AG09319 (cell line): ENCODE results near the gene SUPT4H1.

Source experiments
- DNase-seq: peaks from one replicate; pipeline ENCODE4 v3.0.0-alpha.2; 2010; ENCODE audit warnings: low read depth; ENCODE audit errors: extremely low read depth
- TF ChIP-seq, protein P1 (sequence below): IDR thresholded peaks from 2 replicates; pipeline ENCODE4 v1.5.1; 2011; ENCODE audit warnings: low read depth, mild to moderate bottlenecking, inconsistent platforms, low read length, moderate library complexity

Gene SUPT4H1

DNA sequence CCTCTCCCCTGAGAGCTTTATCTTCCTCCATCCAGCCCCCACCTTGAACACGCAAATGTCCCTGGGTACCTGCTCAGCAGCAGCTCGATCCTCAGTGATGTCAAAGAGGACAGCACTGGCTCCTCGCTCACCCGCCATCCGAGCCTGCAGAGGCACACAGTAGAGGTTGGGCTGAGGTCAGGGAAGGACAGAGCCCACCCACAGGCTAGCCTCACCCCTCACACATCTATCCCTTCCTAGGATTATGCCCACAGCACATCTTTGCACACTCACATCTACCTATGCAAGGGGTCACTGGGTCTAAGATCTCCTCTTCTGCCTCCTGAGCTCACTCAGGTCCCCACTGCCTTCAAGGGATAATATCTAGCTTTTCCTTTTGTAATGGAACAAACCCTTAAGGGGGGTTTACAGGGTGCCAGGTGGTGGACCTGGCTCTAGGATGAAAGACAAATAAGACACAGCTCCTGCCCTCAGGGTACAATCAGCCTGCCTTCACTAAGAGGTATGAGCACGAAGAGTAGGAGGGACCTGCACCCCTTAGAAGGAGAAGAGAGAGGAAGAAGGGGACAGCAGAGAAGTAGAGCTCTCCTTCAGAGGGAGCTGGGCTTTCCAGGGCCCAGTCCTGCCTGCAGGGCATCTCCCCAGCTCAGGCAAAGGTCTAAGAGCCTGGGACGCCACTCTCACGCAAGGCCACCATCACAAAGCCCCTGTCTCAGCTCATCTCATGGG lies 11.6 kb upstream of the SUPT4H1 start:
- TF ChIP-seq, protein P1, sequence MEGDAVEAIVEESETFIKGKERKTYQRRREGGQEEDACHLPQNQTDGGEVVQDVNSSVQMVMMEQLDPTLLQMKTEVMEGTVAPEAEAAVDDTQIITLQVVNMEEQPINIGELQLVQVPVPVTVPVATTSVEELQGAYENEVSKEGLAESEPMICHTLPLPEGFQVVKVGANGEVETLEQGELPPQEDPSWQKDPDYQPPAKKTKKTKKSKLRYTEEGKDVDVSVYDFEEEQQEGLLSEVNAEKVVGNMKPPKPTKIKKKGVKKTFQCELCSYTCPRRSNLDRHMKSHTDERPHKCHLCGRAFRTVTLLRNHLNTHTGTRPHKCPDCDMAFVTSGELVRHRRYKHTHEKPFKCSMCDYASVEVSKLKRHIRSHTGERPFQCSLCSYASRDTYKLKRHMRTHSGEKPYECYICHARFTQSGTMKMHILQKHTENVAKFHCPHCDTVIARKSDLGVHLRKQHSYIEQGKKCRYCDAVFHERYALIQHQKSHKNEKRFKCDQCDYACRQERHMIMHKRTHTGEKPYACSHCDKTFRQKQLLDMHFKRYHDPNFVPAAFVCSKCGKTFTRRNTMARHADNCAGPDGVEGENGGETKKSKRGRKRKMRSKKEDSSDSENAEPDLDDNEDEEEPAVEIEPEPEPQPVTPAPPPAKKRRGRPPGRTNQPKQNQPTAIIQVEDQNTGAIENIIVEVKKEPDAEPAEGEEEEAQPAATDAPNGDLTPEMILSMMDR = no peak

DNA sequence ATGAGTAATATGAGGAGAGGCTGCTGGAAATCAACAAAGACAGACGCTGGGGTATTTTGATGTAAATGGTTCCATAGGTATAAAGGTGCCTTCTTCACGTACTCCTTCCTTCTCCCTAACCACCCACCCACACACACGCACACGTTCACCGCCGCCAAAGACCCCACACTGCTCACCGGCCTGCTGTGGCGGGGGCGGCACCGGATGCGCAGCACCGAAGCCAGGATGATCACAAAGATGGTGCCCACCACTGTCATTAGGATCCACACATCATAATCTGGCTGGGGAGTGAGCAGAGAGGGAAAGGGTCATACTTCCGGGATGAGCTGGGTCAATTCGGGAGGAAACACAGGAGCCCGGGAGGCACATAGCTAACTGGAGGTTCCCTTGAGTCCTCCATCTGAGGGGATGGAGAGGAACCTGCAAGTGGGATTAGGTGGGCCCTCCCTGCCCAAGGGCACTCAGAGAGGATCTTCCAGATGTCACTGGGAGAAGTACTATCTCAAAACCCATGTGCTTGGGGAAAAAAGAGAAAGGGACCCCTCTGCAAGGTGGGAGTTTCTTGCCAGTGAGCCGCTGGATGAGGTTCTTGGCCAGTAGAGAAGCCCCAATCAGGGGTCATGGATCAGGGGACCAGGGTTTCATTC lies 10.5 kb upstream of the SUPT4H1 start:
- TF ChIP-seq, protein P1 = no peak
- no peak for DNase-seq

More for the DNA sequence above, 11.6 kb upstream of the SUPT4H1 start:
- DNase-seq = no peak

DNA sequence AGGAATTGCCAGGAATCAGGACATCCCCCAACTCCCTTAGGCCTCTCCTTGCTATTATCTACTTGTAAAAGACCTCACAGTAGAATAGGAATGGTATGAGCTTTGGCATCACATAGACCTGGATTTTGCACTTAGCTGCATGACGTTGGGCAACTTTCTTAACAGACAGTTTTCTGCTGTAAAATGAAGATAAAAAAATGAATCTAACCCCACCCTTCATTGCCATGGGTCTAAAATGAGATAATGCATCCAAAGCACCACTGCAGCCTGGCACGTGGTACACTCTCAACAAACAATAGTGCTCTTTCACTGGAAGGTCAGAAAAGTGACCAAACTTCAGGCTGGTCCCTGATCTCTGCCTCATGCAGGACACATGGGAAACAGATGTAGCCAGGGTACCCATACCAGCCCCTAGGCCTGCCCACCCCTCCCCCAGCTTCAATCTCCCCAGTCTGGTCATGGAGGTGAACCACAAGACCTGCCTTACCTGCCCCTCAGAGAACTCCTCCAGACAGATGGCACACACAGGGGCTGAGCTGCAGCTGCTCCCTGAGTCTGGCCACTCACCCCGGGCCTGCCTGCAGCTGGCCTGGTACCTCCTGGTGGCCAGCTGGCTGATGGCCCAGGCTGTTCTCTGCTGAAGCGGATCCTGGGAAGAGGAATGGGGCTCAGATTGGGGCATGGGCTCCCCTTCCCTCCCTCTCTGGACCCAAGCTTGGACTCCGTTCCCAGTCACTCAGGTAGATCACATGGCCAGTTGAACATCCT lies 8.5 kb upstream of the SUPT4H1 start:
- TF ChIP-seq, protein P1 = no peak
- no peak for DNase-seq

DNA sequence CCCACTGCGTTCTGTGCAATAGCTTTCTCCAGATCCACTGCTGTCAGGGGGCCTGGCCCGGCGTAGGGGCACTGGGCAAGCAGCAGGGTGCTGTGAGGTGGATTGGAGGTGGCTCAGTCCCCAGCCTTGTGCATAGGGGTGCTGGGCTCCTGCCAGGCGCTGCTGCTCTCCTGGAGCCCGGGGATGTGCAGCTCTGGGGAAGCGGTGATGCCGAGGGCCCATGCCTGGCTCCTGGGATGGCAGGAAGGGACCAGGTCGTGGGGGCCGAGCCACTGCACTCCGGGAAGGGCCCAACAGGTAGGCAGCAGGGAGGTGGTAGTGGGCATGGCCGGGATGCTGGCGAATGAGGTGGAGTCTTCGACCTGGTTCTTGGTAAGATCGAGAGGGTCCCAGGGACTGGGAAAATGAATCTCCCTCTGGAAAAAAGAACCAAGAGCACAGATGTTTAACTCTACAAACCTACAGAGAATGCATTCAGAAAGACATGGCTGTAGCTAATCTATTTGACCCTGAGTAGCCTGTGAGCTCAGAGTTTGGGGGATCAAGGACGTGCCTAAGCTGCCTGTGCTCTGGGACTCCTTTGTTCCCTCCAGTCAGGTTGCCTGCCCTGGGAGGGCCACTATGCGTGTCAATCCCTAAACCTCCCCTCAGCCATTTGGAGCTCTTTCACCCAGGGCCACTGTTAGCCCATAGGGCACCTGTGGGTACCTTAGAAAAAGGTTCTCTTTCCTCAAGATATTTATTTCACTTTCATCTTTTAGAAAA lies 6.6 kb upstream of the SUPT4H1 start:
- no peak for DNase-seq
- TF ChIP-seq, protein P1 = no peak

DNA sequence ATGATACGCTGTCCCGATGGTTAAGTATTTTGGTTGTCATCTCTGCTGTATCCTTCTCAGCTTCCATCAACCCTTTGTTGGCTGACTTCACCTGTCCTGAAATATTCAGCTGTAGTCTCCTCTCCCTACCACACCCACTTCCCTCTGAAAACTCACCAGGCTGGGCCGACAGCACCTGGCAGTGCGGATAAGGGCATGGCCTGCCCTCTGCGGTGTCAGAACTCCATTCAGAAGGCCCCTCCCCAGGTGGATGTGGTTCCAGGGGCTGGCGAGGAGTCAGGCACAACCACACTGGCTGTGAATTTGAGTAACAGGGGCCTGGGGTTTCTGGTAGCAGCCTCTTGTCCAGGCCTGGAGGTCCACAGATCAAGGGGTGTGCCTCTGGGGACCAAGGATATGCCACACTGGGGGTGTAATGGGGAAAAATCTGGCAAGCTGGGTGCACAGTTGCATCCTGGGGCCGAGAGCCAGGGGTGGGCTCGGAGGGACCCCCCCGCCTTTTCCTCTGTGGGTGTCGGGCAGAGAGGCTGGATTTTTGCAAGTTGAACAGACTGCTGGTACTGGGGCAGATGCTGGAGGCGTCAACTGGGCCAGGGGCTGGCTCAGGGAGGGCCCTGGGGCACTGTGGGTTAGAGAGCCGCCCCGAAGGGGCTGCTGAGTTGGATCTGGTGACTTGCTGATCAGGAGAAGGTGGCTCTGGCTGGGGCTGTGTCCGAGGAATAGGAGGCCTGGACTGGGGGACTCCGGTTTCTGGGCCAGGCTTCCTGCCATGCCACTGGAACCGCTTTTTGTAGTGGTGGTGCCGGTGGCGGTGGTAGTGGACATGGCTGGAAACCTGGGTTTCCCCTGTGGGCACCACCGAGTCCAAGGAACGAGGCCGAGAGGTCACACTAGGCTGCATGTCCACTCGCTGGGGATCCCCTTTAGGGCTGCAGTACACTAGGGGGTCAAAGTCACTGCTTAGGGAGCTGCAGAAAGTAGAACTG lies 5.6 kb upstream of the SUPT4H1 start:
- TF ChIP-seq, protein P1 = no peak
- no peak for DNase-seq

DNA sequence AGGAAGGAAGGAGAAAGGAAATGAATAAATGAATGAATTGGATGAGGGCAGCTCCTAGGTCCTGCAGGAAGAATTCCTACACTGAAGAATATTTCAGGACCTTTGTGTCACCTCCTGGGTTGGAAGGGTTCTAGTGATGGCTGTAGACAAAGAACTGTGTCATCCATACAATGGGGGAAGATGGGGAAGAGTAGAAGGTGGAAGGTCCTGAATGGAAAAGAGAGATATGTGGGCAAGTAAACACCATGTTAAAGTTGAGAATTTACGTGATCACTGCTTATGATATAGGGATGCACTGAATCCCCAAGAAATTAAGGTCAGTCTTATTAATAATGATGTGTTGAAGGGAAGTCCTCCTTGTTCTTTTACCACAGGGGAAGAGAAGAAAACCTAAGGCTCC lies 4.2 kb upstream of the SUPT4H1 start:
- DNase-seq = no peak
- TF ChIP-seq, protein P1 = no peak
